Measurements from ENCODE around the gene SLC37A1.

The SLC37A1 gene

DNA sequence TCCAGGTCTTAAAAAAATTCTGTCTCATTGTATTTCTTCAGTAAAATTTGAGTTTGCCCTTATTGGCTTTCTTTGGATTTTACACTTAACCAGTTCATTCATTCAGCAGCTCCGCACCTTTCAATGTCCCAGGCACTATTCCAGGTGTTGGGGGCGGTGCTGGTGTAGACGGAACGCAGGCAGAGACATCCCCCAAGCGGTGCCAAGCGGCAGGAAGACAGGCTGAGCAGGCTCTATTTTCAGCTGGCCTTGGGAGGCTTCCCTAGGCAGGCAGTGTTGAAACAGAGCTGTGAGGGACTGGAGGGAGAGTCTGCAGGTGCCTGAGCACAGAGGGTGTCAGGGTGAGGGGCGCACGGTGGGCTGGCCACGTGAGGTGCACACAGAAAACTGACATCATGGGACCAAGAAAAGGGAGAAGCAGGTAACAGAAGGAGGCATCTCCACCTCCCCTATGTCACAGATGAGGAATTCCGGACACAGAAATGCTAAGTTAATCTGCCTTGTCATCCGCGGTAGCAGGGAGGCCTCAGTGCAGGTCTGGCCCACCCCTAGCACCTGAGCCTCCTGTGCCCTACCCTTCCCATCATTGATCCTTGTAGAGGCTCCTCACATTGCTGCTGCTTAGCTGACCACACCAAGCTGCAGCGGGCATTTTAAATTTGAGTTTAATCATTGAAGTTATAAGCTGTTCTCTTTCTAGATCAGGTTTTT, 40.8 kb downstream of the SLC37A1 start:
- DNase-seq = no peak
- no peak for TF ChIP-seq POLR2A (IDR thresholded peaks at IDR 0.05; ENCODE audit: low read length)
- no peak for TF ChIP-seq GATA1 (IDR thresholded peaks at IDR 0.05; ENCODE audit: low read depth, low read length)

DNA sequence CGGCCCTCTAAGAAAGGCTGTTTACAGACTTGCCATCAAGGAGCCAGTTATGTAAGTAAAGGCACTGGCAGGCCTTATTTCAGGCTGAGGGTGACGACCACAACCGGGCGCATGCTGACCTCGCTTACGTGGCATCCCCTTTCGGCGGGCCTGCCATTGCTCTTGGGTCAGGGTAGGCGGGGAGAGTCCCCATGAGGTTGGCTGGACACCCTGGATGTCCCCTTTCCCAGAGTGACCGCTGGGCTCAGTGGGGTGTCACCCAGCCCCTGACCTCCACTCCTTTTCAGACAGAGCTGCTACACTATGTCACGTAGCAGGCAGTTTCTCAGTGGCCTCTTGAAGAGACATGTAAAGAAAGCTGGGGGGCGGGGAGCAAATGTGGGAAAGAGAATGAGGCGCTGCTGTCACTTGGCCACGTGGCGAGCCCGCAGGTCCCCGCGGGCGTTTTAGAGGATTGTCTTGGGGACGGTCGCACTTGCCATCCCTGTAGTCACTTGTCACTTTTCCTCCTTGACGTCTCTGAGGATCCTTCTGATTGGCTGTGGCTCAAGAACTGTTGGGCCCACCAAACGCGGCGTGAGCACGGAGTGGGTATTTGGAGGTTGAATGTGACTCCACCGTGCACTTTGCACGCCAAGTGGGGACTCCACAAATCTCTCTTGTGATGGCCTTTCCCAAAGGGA, 42.2 kb downstream of the SLC37A1 start:
- TF ChIP-seq GATA1 (IDR thresholded peaks at IDR 0.05; ENCODE audit: low read depth, low read length) (no peak), POLR2A (IDR thresholded peaks at IDR 0.05; ENCODE audit: low read length) (no peak)
- no peak for DNase-seq

DNA sequence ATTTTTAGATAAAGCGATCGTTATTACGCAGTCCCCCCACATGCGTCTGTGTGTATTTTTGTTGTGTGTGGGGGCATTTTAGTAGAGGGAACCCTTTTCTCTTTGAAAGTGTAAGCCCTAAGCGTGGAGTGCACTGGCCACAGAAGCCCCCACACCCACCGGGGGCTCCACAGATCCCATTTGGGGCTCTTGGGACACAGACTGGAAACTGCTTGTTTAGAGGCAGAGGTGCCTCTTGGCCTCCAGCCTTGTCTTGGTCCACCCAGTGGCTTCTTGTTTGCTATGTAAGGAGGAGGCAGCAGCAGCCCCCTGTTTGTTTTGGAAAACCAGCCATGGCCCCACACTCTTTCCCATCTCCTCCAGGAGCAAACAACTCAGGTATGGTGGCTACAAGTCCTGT, 42.8 kb downstream of the SLC37A1 start:
- TF ChIP-seq GATA1 (IDR thresholded peaks at IDR 0.05; ENCODE audit: low read depth, low read length) (no peak), POLR2A (IDR thresholded peaks at IDR 0.05; ENCODE audit: low read length) (no peak)
- no peak for DNase-seq

DNA sequence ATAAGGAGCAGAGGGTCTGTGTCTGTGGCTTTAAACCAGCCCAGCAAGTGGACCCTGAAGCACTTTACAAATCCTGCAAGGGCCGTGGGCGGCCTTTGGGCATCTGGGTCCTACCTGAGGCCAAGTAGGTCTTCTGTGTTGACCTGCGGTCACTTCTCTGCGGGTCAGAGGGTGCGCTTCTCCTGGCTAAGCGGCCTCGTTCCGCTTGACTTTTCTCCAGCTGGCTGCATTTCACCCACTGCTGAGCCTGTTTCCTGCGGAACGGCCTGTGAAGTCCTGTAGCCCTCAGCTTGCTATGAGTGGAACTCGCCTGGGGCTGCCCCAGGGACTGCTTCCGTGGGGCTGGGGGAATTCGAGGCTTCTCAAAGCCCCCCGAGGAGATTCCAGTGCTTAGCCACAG, 43.3 kb downstream of the SLC37A1 start:
- no peak for DNase-seq
- TF ChIP-seq GATA1 (IDR thresholded peaks at IDR 0.05; ENCODE audit: low read depth, low read length) = no peak
- no peak for TF ChIP-seq POLR2A (IDR thresholded peaks at IDR 0.05; ENCODE audit: low read length)

DNA sequence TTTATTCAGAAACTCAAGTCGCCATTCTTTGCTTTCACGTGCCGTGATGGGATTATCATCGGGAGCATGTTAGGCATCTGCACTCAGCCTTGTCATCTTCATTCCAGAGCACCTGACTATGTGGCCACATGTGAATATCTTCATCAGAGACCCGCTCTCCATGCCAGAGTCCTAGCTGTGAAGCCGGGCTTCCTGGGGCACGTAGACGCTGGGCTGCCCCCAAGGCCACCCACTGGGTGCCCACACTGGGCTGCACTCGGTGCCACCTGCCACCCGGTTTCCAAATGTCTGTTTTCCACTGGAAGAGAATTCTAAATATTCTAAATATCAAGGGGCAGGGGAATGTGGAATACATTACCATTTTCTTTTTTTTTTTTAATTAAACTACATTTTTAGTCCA, 43.8 kb downstream of the SLC37A1 start:
- DNase-seq = no peak
- no peak for TF ChIP-seq POLR2A (IDR thresholded peaks at IDR 0.05; ENCODE audit: low read length)
- TF ChIP-seq GATA1 (IDR thresholded peaks at IDR 0.05; ENCODE audit: low read depth, low read length) = no peak

DNA sequence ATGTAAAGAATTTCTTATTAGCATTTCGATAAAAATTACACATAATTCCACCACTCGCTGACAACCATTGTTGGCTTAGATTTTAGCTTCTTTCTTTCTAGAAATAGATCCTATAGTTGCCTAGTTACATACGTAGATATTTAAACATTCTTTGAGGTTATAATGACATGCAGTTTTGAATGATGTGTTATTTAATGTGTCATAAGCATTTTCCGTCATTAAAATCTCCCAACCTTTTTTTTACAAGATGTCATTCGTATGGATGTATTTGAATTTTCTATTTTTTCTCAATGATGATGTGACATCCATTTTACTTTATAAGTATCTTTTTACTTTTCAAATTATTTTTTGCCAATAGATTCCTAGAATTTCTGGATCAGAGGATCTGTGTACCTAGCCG, 44.7 kb downstream of the SLC37A1 start:
- no peak for TF ChIP-seq GATA1 (IDR thresholded peaks at IDR 0.05; ENCODE audit: low read depth, low read length)
- no peak for TF ChIP-seq POLR2A (IDR thresholded peaks at IDR 0.05; ENCODE audit: low read length)
- DNase-seq = no peak

DNA sequence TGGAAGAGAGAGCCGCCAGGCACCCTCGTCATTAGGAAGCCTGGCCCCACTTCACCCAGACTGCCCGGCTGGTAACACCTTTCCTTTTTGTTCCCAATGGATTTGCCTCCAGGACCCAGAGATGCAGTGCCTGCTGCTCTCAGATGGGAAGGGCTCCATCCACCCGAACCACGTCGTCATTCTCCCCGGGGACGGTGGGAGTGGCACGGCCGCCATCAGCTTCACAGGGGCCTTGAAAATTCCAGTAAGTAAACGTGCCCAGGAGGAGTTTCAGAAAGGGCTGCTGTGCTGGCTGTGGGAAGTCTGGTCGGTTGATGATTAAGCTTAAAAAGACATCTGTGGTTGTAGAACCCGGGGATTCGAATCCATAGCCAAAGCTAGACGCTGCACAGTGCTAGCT, 45.2 kb downstream of the SLC37A1 start:
- TF ChIP-seq POLR2A (IDR thresholded peaks at IDR 0.05; ENCODE audit: low read length) (no peak), GATA1 (IDR thresholded peaks at IDR 0.05; ENCODE audit: low read depth, low read length) (no peak)
- DNase-seq = no peak

DNA sequence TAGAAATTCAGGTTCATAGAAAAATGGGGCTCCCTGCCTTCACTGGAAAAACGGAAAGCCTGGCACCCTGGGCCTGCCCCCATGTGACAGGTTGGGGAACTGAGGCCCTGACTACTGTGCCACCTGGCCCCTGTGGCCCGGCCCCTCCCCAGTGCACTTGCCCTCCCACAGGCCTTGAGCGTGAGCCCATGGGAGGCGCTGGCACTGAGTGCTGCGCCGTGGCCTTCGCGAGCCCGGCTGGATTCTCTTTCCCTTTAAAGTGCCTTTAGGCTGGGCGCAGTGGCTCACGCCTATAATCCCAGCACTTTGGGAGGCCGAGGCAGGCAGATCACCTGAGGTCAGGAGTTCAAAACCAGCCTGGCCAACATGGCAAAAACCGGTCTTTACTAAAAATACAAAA, 45.7 kb downstream of the SLC37A1 start:
- no peak for TF ChIP-seq GATA1 (IDR thresholded peaks at IDR 0.05; ENCODE audit: low read depth, low read length)
- TF ChIP-seq POLR2A (IDR thresholded peaks at IDR 0.05; ENCODE audit: low read length) = no peak

DNA sequence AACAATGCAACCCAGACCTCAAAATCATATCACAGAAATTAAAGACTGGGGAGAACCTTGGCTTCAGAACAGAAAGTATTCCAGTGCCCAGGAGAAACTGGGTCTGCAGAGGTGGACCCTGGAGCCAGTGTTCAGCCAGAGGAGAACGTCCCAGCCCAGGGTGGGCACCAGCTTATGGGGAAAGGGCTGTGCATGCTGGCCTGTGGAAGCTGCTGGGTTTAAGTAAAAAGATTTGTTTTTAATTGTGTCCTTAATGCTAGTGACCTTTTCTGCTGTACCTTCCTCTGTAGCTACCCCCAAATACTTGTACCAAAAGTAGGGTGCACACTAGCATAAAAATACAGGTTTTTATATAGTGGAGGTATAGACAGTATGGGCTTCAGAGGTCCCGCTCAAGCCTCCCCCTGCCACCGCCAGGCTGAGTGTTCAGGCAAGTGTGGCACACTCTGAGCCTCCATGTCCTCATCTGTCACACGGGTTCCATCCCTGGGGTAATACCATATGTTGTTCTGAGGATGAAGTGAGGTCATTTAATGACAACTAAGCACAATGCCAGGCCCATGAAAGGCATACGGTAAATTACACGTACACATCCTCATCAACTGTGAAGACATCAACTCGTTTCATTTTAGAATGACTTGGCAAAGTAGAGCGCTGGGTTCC, 47.0 kb downstream of the SLC37A1 start:
- TF ChIP-seq POLR2A (IDR thresholded peaks at IDR 0.05; ENCODE audit: low read length) (no peak), GATA1 (IDR thresholded peaks at IDR 0.05; ENCODE audit: low read depth, low read length) (no peak)
- no peak for DNase-seq

More for the DNA sequence above, 45.7 kb downstream of the SLC37A1 start:
- DNase-seq = no peak

DNA sequence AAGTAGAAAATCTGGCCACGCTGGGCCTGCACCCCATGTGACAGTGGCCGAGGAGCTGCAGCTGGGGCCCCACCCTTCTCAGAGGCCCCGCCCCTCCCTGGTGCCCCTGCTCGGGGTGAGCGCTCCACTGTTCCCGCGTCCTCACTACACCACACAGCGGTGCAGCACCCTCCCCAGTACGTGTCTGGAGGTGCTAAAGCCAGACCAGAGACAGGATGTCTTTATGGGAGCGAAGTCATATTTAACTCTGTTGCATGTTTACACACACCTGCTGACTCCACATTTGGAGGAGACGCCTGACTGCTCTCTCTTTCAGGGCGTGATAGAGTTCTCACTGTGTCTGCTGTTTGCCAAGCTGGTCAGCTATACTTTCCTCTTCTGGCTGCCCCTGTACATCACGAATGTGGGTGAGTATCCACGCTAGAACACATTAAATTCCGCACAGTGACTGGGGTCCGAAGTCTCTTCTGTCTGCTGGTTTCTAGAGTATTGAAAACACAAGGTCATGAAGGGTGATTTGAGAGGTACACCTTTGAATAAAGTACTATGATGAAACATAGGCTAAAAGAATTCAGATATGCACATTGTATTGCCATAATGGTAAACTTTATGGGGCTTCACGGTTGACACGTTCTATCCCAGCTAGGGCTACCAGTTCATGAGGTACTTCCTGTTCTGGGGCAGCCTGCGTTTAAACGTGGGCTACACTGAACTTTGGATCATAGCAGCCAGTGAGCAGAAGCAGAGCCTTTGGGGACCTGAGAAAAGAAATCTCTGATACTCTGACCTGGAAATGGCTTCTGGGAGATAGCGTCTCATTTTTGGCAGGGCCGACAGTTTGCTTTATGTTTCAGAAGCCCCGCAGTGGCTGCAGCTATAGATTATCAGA, 48.4 kb downstream of the SLC37A1 start:
- peak; percentile 26 to 33 for DNase-seq
- TF ChIP-seq GATA1 (IDR thresholded peaks at IDR 0.05; ENCODE audit: low read depth, low read length) = no peak

DNA sequence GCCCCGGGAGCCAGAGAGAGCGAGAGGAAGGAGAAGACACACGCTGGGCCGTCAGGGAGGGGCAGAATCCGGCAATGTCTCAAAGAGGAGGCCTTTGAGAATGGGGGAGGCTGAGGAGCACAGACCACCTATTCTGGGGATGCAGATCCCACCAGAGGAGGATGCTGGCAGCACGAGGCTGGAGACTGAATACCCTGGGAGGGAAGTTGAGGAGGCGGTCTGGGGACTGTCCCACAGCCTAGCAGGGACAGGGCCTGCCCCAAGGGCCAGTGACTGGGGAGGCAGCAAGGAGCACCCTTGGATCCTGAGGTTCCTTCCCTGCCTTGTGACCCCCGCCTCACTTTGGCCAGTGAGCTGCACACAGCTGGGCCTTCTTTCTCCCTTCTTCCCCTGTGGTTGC, 49.2 kb downstream of the SLC37A1 start:
- DNase-seq = no peak
- TF ChIP-seq POLR2A (IDR thresholded peaks at IDR 0.05; ENCODE audit: low read length) = no peak
- no peak for TF ChIP-seq GATA1 (IDR thresholded peaks at IDR 0.05; ENCODE audit: low read depth, low read length)

DNA sequence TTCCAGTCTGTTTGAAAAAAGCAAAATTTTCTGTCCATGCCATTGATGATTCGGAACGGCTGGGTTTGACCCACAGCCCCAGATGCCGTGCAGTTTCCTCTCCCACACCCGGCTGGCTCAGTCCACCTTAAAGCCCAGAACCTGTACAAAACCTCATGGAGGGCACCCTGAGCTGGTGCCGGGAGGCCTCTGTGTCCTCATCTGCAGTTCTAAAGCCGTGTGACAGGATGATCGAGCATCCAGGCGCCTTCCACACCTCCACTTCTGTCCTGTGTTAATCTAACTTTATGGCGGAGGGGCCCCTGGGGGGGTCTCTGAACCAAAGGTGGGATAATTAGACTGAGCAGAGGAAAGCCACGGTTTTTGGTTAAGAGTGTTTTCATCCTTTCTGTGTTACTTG, 49.6 kb downstream of the SLC37A1 start:
- no peak for DNase-seq
- TF ChIP-seq GATA1 (IDR thresholded peaks at IDR 0.05; ENCODE audit: low read depth, low read length) (no peak), POLR2A (IDR thresholded peaks at IDR 0.05; ENCODE audit: low read length) (no peak)

DNA sequence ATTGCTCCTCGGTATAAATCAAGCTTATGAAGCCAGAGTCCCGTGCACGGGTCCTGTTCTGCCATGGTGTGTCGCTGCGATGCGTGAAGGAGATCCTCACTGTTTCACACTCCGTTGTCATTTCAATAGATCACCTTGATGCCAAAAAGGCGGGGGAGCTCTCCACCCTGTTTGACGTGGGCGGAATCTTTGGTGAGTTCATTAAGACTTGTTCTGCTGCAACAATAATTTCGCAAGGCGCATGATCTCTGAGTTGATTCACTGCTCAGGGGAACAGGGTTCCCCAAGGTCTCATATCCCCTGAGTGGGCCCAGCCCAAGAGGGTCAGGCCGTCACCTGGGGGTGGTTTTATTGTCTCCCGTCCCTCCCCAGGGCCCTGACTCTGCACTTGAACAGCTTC, 50.0 kb downstream of the SLC37A1 start:
- no peak for DNase-seq
- TF ChIP-seq POLR2A (IDR thresholded peaks at IDR 0.05; ENCODE audit: low read length) (no peak), GATA1 (IDR thresholded peaks at IDR 0.05; ENCODE audit: low read depth, low read length) (no peak)

DNA sequence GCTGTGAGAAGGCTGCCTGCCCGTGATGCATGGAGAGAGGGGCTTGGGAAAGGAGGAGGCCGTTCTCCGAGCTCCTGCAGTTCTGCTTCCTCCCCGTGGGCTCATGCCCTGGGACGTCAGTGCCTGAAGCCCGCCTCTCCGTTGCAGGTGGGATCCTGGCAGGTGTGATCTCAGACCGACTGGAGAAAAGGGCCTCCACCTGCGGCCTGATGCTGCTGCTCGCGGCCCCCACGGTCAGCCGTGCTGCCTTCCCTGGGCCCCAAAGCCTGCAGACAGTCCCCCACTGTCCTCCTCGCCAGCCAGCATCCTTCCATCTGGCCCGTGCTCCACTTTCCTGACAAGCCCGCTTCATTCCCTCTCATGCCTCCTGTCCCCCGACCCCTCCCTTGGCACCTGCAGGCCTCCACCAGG, 50.9 kb downstream of the SLC37A1 start:
- no peak for DNase-seq
- TF ChIP-seq POLR2A (IDR thresholded peaks at IDR 0.05; ENCODE audit: low read length) (no peak), GATA1 (IDR thresholded peaks at IDR 0.05; ENCODE audit: low read depth, low read length) (no peak)

Data from erythroblast (primary cell).